Right lobe of liver (tissue), 4 donors: ENCODE data around the gene DYNC2H1.

Source experiments
- CTCF ChIP-seq, 4 donors: fragments of 200-600 bp in 3 of 4; fragments of 450-650 bp in 1 of 4; IDR thresholded peaks; one replicate each; pipeline versions ENCODE4 v1.5.1 to v1.8.0; 2016 to 2022; ENCODE audit warnings: antibody characterized with exemption in 4 of 4, mild to moderate bottlenecking in 2 of 4
- POLR2A ChIP-seq: fragments of 450-650 bp; IDR thresholded peaks from one replicate; pipeline ENCODE4 v1.6.1; 2017; ENCODE audit warnings: antibody characterized with exemption, mild to moderate bottlenecking
- donor health status: DM: no; HTN: no; CAD: no.
- donor health status: DM: no; HTN: no; CAD: no.
- donor health status: DM: no; HTN: yes; CAD: no.

GRCh38 chr11:103358251-103358650 is 249.0 kb downstream of the DYNC2H1 start:
- TF ChIP-seq POLR2A = no peak
- TF ChIP-seq CTCF (IDR thresholded peaks at IDR 0.05) = no peak
